ENCODE measurements around the gene NCK2. TPM values are rescaled to one million over a fixed set of nuclear protein-coding genes. Genes with fewer than 3 reads are reported as not detected.

NCK2 gene
- polyA plus RNA-seq, 1 donor from 2014 or later = 19.6 TPM

- Mint-ChIP-seq H3K9me3 (no peaks in the 10 kb centered on the region), H3K27ac (peak overlapping the region in 1 of 3 donors; percentile 34), H3K36me3 (peaks cover 14% of the 10 kb centered on the region), H3K27me3 (no peaks in the 10 kb centered on the region), H3K4me3 (no peak overlapping the region), H3K4me1 (peaks cover 46 to 74% (median 68%) of the 10 kb centered on the region in 3 donors)
Observed at GRCh38 chr2:105806996-105807395, 62.3 kb downstream of the NCK2 start.

DNA sequence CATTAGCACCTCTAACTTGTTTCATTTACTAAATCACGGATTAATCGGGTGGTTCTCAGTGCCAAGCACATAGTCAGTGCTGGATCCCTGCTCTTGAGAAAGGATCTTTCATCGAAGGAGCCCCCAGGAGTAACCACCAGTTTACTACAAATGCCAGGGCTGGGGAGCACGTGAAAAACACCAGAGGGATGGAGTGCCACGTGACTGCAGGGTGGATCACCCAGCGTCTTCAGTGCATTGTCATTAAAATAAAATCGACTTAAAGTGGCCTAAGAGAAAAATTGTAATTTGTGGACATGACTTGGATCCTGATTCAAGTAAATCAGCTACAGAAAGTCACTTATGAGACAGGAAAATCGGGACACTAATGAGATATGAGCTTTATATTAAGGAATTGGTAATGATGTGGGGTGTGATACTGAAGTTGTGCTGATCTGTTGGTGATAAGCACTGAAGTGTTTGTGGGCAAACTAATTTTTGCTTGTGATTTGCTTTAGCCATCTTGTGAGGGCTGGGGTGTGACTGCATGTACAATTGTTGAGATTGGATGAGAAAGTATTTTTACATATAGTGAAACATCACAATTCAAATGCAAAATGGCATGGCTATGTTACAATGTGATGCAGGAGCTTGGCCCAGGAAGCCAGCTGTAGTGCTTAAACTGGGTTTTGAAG, 63.8 kb downstream of the NCK2 start:
- Mint-ChIP-seq H3K4me1 (peaks cover 37 to 65% (median 55%) of the 10 kb centered on the region in 3 donors), H3K9me3 (no peaks in the 10 kb centered on the region), H3K36me3 (peaks cover 9% of the 10 kb centered on the region), H3K4me3 (peak overlapping the region in 2 of 4 donors; percentile 13 to 29), H3K27me3 (no peaks in the 10 kb centered on the region), H3K27ac (peak overlapping the region in 1 of 3 donors; percentile 1)

- Mint-ChIP-seq H3K4me3 (peak overlapping the region in 1 of 4 donors; percentile 13), H3K36me3 (peaks cover 9% of the 10 kb centered on the region), H3K27me3 (no peaks in the 10 kb centered on the region), H3K4me1 (peaks cover 32 to 59% (median 54%) of the 10 kb centered on the region in 3 donors), H3K9me3 (no peaks in the 10 kb centered on the region), H3K27ac (peak overlapping the region in 1 of 3 donors; percentile 64)
Observed at GRCh38 chr2:105809097-105809473, 64.4 kb downstream of the NCK2 start.

GRCh38 chr2:105809723-105810122, 65.0 kb downstream of the NCK2 start:
- Mint-ChIP-seq H3K4me1 (peaks cover 31 to 57% (median 54%) of the 10 kb centered on the region in 3 donors), H3K4me3 (no peak overlapping the region)

DNA sequence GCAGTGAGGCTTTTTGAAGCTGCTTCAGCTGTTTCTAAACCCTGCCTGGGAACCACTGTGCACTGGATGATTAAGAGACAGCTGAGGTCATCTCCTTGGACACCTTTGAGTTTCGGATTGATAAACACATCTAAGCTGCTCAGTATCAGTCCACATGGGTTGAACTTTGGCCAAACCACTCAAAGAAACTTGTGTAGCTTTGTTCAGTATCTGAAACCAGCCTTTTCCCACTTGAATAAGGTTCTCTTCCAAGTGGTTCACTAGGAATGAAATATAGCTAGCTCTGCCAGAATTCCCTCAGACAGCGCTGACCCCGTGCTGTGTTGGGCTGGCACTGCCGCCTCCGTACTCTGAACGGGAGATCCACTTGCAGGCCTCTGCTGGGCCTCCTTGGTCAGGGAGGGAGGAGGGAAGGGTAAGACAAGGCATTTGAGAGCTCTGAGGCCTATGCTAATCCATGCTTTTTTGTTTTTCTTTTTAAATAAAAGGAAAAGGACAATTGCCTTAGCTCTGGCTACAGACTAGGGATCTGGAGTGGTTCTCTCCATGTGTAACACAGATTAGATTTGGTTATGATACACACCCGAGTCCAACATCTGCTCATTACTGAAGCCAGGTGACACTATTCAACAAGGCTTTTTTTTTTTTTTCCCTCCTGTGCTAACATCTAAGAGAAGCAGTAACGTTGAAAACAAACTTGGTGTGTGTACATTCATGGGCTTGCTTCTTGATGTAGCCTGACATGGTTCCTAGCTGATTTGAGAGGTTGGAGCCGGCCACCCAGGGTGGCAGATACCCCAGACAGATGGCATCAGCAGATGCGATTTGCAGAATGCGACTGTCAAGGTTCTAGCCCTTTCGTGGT, 67.7 kb downstream of the NCK2 start:
- no peak overlapping the region for H3K4me3 Mint-ChIP-seq
- no peaks in the 10 kb centered on the region for H3K9me3 Mint-ChIP-seq
- H3K27me3 Mint-ChIP-seq = no peaks in the 10 kb centered on the region
- H3K4me1 Mint-ChIP-seq = peaks cover 26 to 48% (median 43%) of the 10 kb centered on the region in 3 donors
- H3K36me3 Mint-ChIP-seq = peaks cover 12% of the 10 kb centered on the region
- peak overlapping the region in 2 of 3 donors; percentile 31 to 76 for H3K27ac Mint-ChIP-seq

More at GRCh38 chr2:105809723-105810122, 65.0 kb downstream of the NCK2 start:
- no peaks in the 10 kb centered on the region for H3K27me3 Mint-ChIP-seq
- peak overlapping the region in 1 of 3 donors; percentile 64 for H3K27ac Mint-ChIP-seq
- H3K9me3 Mint-ChIP-seq = no peaks in the 10 kb centered on the region
- H3K36me3 Mint-ChIP-seq = peaks cover 9% of the 10 kb centered on the region

GRCh38 chr2:105813045-105813315, 68.3 kb downstream of the NCK2 start:
- H3K9me3 Mint-ChIP-seq = no peaks in the 10 kb centered on the region
- peaks cover 25 to 48% (median 43%) of the 10 kb centered on the region in 3 donors for H3K4me1 Mint-ChIP-seq
- no peak overlapping the region for H3K4me3 Mint-ChIP-seq
- H3K36me3 Mint-ChIP-seq = peaks cover 12% of the 10 kb centered on the region
- H3K27me3 Mint-ChIP-seq = no peaks in the 10 kb centered on the region
- peak overlapping the region in 1 of 3 donors; percentile 31 for H3K27ac Mint-ChIP-seq

- Mint-ChIP-seq H3K4me3 (no peak overlapping the region), H3K4me1 (peaks cover 25 to 48% (median 40%) of the 10 kb centered on the region in 3 donors), H3K27ac (peak overlapping the region in 1 of 3 donors; percentile 31), H3K27me3 (no peaks in the 10 kb centered on the region), H3K36me3 (peaks cover 12% of the 10 kb centered on the region), H3K9me3 (no peaks in the 10 kb centered on the region)
Observed at GRCh38 chr2:105813405-105813804, 68.7 kb downstream of the NCK2 start.

GRCh38 chr2:105814291-105814940, 69.7 kb downstream of the NCK2 start:
- no peaks in the 10 kb centered on the region for H3K27me3 Mint-ChIP-seq
- no peak overlapping the region for H3K4me3 Mint-ChIP-seq
- H3K4me1 Mint-ChIP-seq = peaks cover 16 to 38% (median 30%) of the 10 kb centered on the region in 3 donors
- peak overlapping the region in 1 of 3 donors; percentile 53 for H3K27ac Mint-ChIP-seq
- no peaks in the 10 kb centered on the region for H3K9me3 Mint-ChIP-seq
- H3K36me3 Mint-ChIP-seq = peaks cover 14% of the 10 kb centered on the region

DNA sequence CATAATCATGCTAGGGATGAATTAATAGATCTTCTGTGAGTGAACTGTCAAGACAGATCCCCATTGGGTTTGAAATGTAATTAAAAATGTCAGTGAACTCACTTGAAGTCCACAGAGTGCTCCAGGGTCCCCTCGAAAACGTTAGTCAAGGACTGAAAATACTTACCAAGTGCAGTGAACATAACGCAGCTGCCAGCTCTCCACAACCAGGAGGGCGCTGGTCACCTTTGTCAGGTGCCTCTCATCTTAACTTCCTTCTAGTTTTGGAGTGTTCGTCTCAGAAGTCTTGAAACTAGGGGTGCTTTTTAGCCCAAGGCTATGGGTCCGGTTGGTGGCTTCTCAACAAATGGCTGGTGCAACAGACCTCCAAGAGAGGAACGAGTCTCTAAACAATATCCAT, 70.7 kb downstream of the NCK2 start:
- peaks cover 13% of the 10 kb centered on the region for H3K36me3 Mint-ChIP-seq

GRCh38 chr2:105820151-105820550, 75.4 kb downstream of the NCK2 start:
- Mint-ChIP-seq H3K27me3 (no peaks in the 10 kb centered on the region), H3K36me3 (peaks cover 9% of the 10 kb centered on the region), H3K4me3 (no peak overlapping the region), H3K4me1 (peaks cover 18 to 39% (median 28%) of the 10 kb centered on the region in 3 donors), H3K27ac (peak overlapping the region; percentile 18 to 69 (median 35)), H3K9me3 (no peaks in the 10 kb centered on the region)

More for the DNA sequence above, 70.7 kb downstream of the NCK2 start:
- Mint-ChIP-seq H3K27ac (no peak overlapping the region), H3K4me1 (peaks cover 13 to 32% (median 27%) of the 10 kb centered on the region in 3 donors), H3K9me3 (no peaks in the 10 kb centered on the region), H3K27me3 (no peaks in the 10 kb centered on the region), H3K4me3 (no peak overlapping the region)

DNA sequence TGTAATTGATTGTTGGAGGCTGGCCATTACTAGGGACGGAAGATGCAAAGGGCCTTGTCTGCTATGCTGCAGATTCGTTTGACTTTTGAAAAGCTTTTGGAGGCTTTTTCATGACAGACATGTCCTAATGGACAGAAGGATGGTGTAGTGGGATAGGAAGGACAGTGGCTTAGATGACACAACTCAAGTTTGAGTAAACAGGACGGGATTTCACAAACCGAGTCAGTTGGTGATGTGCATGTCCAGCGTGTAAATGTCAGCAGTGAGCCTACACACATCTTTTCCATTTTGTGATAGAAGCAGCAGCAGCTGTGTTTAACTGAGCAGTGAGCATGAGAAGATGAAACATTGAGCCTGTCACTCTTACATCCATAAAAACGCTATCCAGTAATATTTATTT, 76.0 kb downstream of the NCK2 start:
- Mint-ChIP-seq H3K9me3 (no peaks in the 10 kb centered on the region), H3K4me3 (no peak overlapping the region), H3K36me3 (peaks cover 10% of the 10 kb centered on the region), H3K27ac (peak overlapping the region in 1 of 3 donors; percentile 69), H3K27me3 (no peaks in the 10 kb centered on the region), H3K4me1 (peaks cover 18 to 39% (median 31%) of the 10 kb centered on the region in 3 donors)

- Mint-ChIP-seq H3K36me3 (peaks cover 10% of the 10 kb centered on the region), H3K4me3 (no peak overlapping the region), H3K9me3 (peaks cover 0 to 6% (median 0%) of the 10 kb centered on the region in 3 donors), H3K4me1 (peaks cover 18 to 42% (median 31%) of the 10 kb centered on the region in 3 donors), H3K27ac (peak overlapping the region in 2 of 3 donors; percentile 60 to 85), H3K27me3 (no peaks in the 10 kb centered on the region)
Observed at GRCh38 chr2:105821428-105822125, 76.9 kb downstream of the NCK2 start.

DNA sequence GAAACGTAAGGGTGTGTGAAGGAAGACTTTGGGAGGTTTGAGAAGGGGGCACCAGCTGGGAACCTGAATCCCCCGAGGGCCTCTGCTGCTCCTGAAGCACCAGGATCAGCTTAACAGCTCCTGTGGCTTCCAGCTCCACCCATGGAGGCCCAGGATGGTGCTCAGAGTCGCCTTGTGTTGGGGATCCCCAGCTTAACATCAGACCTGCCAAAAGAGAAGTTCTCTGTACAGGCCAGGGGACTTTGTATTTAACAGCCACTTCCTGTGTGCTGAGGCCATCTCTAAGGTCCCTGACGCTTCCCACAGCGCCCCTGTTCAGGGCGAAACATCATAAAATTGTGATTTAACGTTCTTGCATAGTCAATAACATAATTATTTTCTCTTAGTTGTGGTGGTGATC, 77.5 kb downstream of the NCK2 start:
- Mint-ChIP-seq H3K9me3 (peaks cover 0 to 8% (median 0%) of the 10 kb centered on the region in 3 donors), H3K27me3 (no peaks in the 10 kb centered on the region), H3K36me3 (peaks cover 8% of the 10 kb centered on the region), H3K27ac (peak overlapping the region in 2 of 3 donors; percentile 60 to 85), H3K4me1 (peaks cover 18 to 42% (median 27%) of the 10 kb centered on the region in 3 donors), H3K4me3 (peak overlapping the region in 1 of 4 donors; percentile 75)

GRCh38 chr2:105824446-105824845, 79.7 kb downstream of the NCK2 start:
- Mint-ChIP-seq H3K36me3 (peaks cover 7% of the 10 kb centered on the region), H3K27me3 (no peaks in the 10 kb centered on the region), H3K9me3 (peaks cover 0 to 17% (median 0%) of the 10 kb centered on the region in 3 donors), H3K27ac (peak overlapping the region in 1 of 3 donors; percentile 58), H3K4me1 (peaks cover 28 to 60% (median 40%) of the 10 kb centered on the region in 3 donors), H3K4me3 (peak overlapping the region in 2 of 4 donors; percentile 23 to 69)
